Activated CD8-positive, alpha-beta memory T cell treated with anti-CD3 and anti-CD28 coated beads, Interleukin-2, amount 50 U/mL, for 24 hours (primary cell): Measurements from ENCODE around the gene SMIM43.
"Not testable (repeated sequence)": the region's sequence is repeated elsewhere in the genome, so short reads cannot be mapped to it uniquely, and the experiment has no call there.

Experiments used
- DNase-seq: peaks from one replicate; pipeline ENCODE4 v3.0.0-alpha.2; 2020; ENCODE audit errors: extremely low read depth

SMIM43 gene

DNA sequence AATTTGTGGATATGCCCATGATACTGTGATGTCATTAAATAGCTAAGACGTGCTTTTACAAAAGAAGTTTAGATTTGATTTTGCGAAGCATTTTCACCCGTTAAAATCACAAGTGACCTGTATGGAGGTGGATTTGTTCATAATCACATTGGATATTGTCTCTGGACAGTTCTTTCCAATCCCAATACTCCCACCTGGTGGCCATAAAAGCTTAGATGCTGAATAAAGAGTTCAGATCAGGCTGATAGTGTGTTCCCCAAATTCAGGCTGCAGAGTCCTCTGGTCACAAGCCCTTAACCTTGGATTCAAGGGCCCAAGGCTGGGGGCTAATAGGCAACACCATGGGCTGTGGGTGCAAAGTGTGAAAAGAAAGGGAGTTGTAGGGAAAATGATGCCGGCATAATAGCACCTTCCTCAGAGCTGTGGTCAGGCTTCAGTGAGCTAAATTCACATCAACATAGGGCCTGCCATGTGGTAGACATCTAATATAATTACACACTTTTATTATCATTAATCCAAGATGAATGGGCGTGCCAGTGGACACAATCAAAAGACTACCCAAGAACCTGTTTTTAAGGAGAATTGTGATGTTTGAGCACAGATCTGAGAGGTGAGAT is 28.1 kb downstream of the SMIM43 start:
- no peak for DNase-seq

DNA sequence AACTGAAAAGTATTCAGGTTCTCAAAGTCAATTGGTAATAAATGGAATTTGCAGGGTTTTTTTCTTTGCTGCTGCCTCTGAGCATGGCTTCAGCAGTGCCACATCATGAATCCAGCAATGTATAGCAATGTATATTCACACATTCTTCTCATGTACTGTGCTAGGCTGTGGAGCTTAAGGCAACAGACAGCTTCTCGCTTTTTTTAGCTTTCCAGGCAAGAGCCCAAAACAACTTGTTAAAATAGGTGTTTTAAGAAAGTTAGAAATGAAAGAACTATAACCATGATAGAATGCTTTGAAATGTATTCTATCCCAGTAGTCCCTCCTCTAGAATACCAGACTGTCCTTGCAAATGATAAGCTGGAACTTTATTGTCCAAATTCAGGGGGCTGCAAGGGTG is 30.4 kb downstream of the SMIM43 start:
- DNase-seq, result no peak

DNA sequence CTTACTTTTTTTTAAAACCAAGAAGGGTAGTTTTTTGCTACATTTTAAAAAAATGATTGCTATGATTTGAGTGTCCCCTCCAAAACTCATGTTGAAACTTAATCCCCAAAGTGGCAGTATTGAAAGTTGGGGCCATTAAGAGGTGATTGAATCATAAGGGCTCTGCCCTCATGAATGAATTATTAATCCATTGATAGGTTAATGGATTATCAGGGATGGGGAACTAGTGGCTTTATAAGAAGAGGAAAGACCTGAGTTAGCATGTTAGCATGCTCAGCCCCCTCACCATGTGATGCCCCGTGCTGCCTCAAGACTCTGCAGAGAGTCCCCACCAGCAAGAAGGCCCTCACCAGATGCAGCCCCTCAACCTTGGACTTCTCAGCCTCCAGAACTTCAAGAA is 31.0 kb downstream of the SMIM43 start:
- no peak for DNase-seq

DNA sequence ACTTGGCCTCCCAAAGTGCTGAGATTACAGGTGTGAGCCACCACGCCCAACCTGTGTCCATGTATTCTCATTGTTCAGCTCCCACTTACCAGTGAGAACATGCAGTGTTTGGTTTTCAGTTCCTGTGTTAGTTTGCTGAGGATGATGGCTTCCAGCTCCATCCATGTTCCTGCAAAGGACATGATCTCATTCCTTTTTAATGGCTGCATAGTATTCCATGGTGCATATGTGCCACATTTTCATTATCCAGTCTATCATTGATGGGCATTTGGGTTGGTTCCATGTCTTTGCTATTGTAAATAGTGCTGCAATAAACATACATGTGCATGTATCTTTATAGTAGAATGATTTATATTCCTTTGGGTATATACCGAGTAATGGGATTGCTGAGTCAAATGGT is 35.2 kb downstream of the SMIM43 start:
- DNase-seq, result not testable (repeated sequence)

DNA sequence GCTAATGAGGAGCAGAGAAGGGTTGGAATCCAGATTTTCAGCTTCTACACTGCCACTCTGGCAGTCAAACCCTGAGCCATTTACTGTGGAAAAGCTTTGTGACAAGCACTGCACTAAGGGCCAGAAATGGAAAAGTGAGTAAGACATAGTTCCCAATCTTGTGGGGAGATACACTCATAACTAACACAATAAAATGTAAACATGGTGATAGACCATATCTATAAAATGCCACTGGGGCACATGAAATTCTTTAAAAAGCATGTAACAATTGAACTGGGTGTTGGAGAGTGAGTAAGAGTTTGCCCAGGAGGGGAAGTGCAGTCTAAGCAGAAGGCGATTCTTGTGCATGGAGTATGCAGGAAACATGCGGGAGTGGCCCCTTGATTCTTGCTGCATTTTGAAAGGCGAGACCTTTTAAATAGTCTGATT is 36.2 kb downstream of the SMIM43 start:
- DNase-seq, result no peak

DNA sequence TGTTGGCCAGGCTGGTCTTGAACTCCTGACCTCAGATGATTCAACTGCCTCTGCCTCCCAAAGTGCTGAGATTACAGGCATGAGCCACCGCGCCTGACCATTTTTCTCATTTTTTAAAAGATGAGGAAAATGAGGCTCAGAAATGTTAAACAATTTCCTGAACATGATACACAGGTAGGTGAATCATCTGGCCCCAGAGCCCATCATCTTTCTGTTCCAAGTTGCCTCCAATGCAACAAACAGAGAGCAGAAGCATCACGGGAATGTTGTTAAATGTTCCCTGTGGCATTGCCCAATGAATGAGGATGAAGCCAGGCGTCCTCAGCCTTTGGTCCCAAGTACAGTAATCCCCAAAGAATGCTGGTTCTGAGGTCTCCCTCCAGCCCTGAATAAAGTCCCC is 36.9 kb downstream of the SMIM43 start:
- no peak for DNase-seq

DNA sequence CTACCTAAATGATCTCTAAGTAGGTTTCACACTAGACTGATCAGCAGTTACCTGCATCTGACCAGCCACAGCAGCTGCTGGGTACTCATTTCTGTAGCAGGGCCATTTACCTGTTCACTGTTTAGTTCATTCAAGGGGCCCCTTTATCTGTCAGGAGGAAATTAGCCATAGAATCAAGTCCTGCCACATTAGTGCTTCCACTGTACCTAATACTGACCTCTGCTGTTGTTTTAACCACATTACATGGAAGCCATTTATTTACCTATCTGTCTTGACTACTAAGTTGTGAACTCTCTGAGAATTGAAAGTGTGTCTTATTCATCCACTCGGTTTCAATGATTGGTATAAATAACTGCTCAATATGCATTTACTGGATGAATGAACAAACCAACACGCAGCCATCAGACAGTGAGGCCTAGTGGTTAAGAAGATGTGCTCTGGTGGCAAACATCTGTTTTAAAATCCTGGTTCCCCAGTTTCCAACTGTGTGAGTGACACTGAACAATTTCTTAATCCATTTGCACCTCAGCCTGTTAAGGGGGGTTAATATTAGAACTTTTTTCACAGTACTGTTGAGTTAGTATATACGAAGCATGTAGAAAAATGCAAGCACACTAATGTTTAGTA is 38.2 kb downstream of the SMIM43 start:
- no peak for DNase-seq

DNA sequence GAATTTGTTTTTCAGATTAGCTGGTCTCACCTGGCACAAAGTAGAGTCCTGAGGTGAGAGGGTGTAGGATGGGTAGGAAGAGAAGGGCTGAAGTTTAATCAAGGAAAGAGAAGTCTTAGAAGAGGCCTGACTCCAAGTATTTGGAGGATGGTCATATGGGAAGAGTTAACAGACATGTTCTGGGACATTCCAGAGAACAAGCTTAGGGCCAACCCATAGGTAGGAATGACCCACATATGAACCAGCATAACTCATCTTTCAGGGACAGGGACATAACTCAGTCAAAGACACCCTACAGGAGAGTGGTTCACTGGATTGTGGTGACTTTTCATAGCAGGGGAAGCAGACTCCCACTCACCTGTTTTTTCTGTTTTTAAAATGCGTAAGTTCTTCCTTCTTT is 40.3 kb downstream of the SMIM43 start:
- DNase-seq, result no peak

DNA sequence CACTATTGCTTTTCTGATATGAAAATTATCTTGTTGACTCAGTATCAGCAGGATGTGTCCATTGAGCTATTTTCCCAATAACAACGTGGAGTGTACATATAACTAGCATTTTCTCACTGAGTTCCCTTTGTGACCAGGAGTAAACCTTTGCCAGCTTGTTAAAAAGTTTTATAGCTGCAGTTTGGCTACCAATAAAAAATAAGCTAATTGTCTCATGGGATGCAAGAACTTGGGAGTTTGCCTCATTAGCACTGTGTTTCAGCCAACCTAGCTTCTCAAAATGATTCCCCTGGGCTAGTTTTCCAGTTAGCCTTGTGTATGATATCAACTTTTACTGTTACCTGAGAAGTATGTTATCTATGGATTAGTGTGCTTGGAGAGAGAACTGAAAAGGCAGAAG is 43.3 kb downstream of the SMIM43 start:
- DNase-seq, result no peak

DNA sequence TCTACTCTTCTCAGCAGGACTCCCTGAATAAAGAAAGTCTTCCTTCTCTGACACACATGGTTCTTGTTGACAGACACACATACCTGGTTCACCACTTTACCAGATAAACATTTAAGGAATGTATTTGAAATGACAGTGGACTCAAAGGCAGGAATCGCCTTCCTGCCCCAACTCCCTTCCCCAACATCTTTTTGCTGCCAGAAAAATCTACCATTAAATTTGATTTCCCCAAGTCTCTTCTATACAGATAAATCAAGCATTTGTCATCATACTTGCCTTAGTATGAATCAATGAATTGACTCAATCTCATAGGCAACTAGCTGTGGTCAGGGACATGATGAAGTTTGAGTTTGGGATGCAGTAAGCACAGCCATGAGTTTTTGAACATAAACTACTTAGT is 44.9 kb downstream of the SMIM43 start:
- no peak for DNase-seq

DNA sequence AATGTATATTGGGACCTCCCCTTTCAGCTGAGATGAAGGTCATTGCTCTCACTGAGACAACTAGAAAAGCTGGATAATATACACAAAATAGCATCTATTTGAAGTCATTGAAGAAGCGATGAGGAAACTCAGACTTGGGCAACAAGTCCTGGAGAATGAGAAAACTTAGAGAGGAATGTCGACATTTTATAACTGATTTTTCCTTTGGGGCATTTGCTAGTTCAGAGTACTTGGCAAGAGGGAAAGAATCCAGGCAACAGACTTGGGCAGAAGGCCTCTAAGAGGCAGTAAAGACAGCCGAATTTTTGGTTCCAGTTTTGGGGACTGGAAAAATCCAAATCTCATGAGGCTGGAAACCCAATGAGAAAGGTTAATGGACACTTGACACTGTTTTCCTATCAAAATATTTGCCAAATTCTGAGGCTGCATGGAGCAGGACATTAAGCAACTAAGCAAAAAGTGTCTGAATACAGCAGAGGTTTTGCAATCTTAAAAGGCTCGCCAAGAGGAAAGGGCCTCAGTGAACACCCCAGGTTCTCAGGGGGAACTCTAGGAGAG is 47.2 kb downstream of the SMIM43 start:
- no peak for DNase-seq

DNA sequence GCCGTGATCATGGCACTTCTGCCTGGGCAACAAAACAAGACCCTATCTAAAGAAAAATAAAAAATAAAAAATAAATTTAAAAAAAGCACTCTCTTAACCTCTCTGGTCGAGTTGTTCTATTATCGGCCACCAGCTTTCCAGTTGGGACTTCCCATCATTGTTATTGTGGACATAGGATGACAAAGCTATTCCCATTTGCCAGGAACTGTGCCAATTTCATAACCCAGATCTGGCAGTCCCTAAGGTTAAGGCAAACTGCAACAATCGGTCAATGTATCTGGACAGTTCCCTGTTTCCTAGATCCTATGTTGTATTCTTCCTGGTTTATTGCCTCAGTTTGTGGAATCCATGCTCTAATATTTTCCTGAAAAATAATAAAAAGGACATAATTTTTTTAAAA is 50.4 kb downstream of the SMIM43 start:
- no peak for DNase-seq

DNA sequence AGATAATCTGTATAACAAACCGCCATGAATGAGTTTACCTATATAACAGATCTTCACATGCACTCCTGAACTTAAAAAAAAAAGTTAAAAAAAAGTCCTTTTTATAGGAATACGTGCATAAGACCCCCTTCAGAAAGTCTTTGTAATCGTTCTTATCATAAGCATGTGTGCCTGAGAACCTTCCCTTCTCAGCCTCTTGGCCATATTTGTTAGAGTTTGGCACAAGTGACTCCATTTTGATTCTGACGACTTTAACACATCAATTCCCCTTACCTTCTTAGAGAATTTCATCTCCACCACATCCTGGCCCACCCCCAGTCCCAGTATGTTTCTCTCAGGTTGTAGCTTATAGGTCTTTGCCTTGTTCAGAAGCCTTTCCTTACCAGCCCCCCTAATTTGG is 52.2 kb downstream of the SMIM43 start:
- no peak for DNase-seq

DNA sequence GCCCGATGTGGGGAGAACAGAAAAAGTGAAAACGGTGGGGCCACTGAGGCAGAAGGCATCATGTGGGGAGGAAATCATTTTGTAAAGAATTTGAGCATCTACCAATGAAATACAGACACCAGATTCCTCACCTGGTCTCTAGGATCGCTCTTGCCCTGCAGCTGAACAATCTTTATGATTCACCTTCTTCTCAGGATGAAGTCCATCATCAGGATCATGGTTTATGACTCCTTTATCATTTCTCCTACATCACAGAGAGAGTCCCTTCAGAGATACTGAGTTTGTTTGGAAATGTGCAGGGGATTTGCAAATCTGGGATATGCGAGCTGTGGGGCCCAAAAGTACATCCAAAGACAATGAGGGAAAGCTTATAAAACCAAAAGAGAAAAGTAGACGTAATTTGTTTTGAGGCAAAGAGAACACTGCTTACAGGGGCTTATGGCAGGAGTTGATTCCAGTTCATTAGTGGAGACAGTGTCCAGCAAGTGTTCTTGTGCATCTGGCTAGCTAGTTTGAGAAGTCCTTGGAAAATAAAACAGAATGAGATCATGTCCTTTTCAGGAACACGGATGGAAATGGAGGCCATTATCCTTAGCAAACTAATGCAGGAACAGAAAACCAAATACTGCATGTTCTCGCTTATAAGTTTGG is 52.8 kb downstream of the SMIM43 start:
- no peak for DNase-seq

DNA sequence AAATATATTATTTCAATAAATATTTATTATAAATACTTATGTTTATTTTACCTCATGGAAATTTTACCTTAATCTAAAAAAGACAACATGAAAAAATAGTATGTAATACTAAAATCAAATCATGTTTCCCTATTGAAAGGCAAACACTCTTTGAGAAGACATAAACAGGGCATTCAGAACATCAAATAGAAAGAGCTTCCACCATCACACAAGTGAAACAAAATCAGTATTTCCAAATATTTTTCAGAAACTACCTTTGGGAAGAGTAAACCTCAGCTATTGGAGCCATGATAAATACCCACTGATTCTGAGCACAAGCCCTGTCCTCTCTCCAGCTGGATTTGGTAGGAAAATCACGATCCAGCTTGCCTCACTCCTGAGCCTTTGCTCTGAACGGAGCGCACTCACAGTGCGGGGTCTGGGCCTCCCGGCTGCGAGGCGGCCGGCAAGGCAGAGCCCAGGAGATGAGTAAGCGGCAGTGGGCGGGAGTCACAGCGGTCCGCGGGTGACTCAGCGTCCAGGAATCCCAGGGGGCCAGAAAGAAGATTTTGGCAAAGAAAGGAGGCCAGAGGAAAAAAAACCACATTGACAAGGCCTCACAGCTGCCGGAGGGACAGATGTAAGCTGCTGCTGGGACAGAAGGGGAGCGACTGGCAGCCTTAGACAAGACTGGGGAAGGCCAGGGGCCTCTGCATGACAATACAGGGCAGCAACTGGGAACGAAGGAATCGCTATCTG is 53.5 kb downstream of the SMIM43 start:
- no peak for DNase-seq

DNA sequence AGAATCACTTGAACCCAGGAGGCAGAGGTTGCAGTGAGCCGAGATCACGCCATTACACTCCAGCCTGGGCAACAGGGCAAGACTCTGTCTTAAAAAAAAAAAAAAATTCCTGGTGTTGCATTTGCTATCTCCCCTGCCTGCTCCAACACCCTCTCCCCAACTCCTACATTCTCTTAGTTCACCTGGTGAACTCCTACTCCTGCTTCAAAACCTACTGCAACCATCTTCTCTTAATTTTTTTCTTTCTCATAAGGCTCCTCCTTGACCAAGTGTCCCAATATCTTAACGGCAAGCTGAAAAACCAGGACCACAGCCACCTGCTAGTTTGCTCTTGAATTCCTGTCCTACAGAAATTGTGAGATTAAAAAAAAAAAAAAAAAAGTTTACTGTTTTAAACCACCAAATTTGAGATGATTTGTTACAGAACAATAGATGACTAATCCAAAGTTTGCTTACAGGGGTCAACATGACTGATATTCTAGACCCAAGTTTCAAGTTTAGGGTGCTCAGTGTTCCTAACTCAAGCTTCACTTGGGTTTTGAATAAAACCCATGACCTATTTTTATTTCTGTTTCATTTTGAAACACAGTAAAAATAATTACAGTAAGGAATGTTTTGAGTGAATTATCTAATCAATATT is 55.1 kb downstream of the SMIM43 start:
- DNase-seq, result no peak
